Measurements from ENCODE around the gene XCL2.

GRCh38 chr1:168513656-168514404 lies 30.0 kb downstream of the XCL2 start:
- no peak for TF ChIP-seq POLR2A (IDR thresholded peaks at IDR 0.05)
- TF ChIP-seq CTCF (IDR thresholded peaks at IDR 0.05): no peak

Measured in stomach (tissue), 4 donors.